K562 (cell line): ENCODE measurements around the gene SELENOI. TPM values are rescaled to one million over a fixed set of nuclear protein-coding genes. Genes with fewer than 3 reads are reported as not detected.

Experiments used
- DEAF1 ChIP-seq: fragments of 450-650 bp; formaldehyde crosslinking; IDR thresholded peaks from 2 replicates; pipeline ENCODE4 v1.4.0; 2020; ENCODE audit warnings: mild to moderate bottlenecking, moderate library complexity
- EWSR1 ChIP-seq: fragments of 450-650 bp; IDR thresholded peaks from 2 replicates; pipeline ENCODE4 v1.6.1; 2018; ENCODE audit warnings: borderline replicate concordance, mild to moderate bottlenecking, low read depth, moderate library complexity; ENCODE audit not compliant: partially characterized antibody
- KDM1A ChIP-seq, 2 experiments: fragments of 450-650 bp; IDR thresholded peaks; 2 replicates each; pipeline ENCODE4 v1.6.1; 2016; ENCODE audit warnings: mild to moderate bottlenecking in 2 of 2
- TEAD4 ChIP-seq, 2 experiments: sonication (generic) in 1 of 2; formaldehyde crosslinking in 1 of 2; IDR thresholded peaks; 2 replicates each; pipeline versions ENCODE4 v1.6.1 to v1.8.0; 2012 to 2022; ENCODE audit warnings: borderline replicate concordance in 1 of 2, inconsistent platforms in 1 of 2, low read length in 1 of 2, mild to moderate bottlenecking in 1 of 2, missing genetic modification reagents in 1 of 2
- TFAM ChIP-seq: fragments of 250-450 bp; sonication (Bioruptor Pico); conservative IDR thresholded peaks from 2 replicates; pipeline ENCODE4 v1.5.0; 2021; ENCODE audit warnings: mild to moderate bottlenecking, moderate library complexity
- ZNF197 ChIP-seq: fragments of 200-800 bp; sonication (Bioruptor generic); IDR thresholded peaks from 2 replicates; pipeline ENCODE4 v1.6.1; 2016; ENCODE audit warnings: low read depth, missing genetic modification characterization, missing compliant biosample characterization
- ZNF583 ChIP-seq: fragments of 250-450 bp; sonication (Bioruptor Pico); IDR thresholded peaks from 2 replicates; pipeline ENCODE4 v1.4.0; 2020
- ZNF717 ChIP-seq: fragments of 250-450 bp; sonication (Bioruptor Pico); IDR thresholded peaks from 2 replicates; pipeline ENCODE4 v1.5.0; 2021
- polyA plus RNA-seq, 8 experiments: library from polyadenylated mRNA; depleted of rRNA in 4 of 8; stranded (reverse) in 5 of 8; unstranded in 3 of 8; fragments of >200 nt; fragmentation: Nextera tagmentation in 2 of 8; fragmentation: Illumina TruSeq in 1 of 8; extraction: Ambion mirVana in 2 of 8; extraction: Trizol in 1 of 8; gene quantifications; 2 replicates each; pipeline versions ENCODE4 v1.2.1 to v1.2.3, GENCODE V29; 2011 to 2014; ENCODE audit warnings: inconsistent platforms in 1 of 8, missing spikeins in 1 of 8
- total RNA-seq, 7 experiments: library from RNA; depleted of rRNA in 6 of 7; stranded (reverse); fragments of >200 nt in 6 of 7; fragmentation: Illumina TruSeq in 2 of 7; extraction: Trizol in 2 of 7; gene quantifications; 2 replicates each; pipeline versions ENCODE4 v1.2.1 to v1.2.3, GENCODE V29; 2011 to 2021; ENCODE audit warnings: low replicate concordance in 1 of 7
- TF ChIP-seq, protein P1 (sequence below): fragments of 250-450 bp; sonication (Bioruptor Pico); IDR thresholded peaks from 2 replicates; pipeline ENCODE4 v1.5.0; 2021
- TF ChIP-seq, protein P2 (sequence below): fragments of 150-350 bp; IDR thresholded peaks from 2 replicates; pipeline ENCODE4 v1.6.1; 2014; ENCODE audit warnings: low read depth, mild to moderate bottlenecking, low read length, borderline replicate concordance
- TF ChIP-seq, protein P3 (sequence below): fragments of 450-650 bp; IDR thresholded peaks from 2 replicates; pipeline ENCODE4 v1.6.1; 2018; ENCODE audit not compliant: partially characterized antibody
- TF ChIP-seq, protein P4 (sequence below): fragments of 250-450 bp; sonication (Bioruptor Pico); IDR thresholded peaks from 2 replicates; pipeline ENCODE4 v1.4.0; 2020
- TF ChIP-seq, protein P5 (sequence below): fragments of 250-450 bp; sonication (Bioruptor Pico); IDR thresholded peaks from 2 replicates; pipeline ENCODE4 v1.8.0; 2021; ENCODE audit warnings: mild to moderate bottlenecking, moderate library complexity

The SELENOI gene
- total and polyA plus RNA-seq, 9 of the 15 experiments (the other 6 are each of a cell fraction or from before 2014, with no cell fraction given) = 9.6 to 46.9 (median 24.4) TPM

GRCh38 chr2:26396734-26397298 is 50.9 kb downstream of the SELENOI start (continued):
- TF ChIP-seq TEAD4 (IDR thresholded peaks at IDR 0.05; ENCODE audit: low read length) = peak; percentile 79
- no peak for TF ChIP-seq TEAD4 (CRISPR knock-in tag; IDR thresholded peaks at IDR 0.05; ENCODE audit: borderline replicate concordance)
- TF ChIP-seq, protein P1, sequence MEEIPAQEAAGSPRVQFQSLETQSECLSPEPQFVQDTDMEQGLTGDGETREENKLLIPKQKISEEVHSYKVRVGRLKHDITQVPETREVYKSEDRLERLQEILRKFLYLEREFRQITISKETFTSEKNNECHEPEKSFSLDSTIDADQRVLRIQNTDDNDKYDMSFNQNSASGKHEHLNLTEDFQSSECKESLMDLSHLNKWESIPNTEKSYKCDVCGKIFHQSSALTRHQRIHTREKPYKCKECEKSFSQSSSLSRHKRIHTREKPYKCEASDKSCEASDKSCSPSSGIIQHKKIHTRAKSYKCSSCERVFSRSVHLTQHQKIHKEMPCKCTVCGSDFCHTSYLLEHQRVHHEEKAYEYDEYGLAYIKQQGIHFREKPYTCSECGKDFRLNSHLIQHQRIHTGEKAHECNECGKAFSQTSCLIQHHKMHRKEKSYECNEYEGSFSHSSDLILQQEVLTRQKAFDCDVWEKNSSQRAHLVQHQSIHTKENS = no peak
- TF ChIP-seq DEAF1 (CRISPR knock-in tag) = no peak
- TF ChIP-seq ZNF717 (CRISPR knock-in tag) = no peak
- TF ChIP-seq ZNF583 (CRISPR knock-in tag) = no peak
- TF ChIP-seq, protein P2, sequence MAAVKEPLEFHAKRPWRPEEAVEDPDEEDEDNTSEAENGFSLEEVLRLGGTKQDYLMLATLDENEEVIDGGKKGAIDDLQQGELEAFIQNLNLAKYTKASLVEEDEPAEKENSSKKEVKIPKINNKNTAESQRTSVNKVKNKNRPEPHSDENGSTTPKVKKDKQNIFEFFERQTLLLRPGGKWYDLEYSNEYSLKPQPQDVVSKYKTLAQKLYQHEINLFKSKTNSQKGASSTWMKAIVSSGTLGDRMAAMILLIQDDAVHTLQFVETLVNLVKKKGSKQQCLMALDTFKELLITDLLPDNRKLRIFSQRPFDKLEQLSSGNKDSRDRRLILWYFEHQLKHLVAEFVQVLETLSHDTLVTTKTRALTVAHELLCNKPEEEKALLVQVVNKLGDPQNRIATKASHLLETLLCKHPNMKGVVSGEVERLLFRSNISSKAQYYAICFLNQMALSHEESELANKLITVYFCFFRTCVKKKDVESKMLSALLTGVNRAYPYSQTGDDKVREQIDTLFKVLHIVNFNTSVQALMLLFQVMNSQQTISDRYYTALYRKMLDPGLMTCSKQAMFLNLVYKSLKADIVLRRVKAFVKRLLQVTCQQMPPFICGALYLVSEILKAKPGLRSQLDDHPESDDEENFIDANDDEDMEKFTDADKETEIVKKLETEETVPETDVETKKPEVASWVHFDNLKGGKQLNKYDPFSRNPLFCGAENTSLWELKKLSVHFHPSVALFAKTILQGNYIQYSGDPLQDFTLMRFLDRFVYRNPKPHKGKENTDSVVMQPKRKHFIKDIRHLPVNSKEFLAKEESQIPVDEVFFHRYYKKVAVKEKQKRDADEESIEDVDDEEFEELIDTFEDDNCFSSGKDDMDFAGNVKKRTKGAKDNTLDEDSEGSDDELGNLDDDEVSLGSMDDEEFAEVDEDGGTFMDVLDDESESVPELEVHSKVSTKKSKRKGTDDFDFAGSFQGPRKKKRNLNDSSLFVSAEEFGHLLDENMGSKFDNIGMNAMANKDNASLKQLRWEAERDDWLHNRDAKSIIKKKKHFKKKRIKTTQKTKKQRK = no peak
- 0 out of 2 replicates have a peak, but pooled peaks have one; percentile 23 for TF ChIP-seq ZNF197 (CRISPR knock-in tag)
- peak; percentile 50 to 60; a peak in 2 of 4 replicates for TF ChIP-seq KDM1A (IDR thresholded peaks at IDR 0.05)
- TF ChIP-seq, protein P3, sequence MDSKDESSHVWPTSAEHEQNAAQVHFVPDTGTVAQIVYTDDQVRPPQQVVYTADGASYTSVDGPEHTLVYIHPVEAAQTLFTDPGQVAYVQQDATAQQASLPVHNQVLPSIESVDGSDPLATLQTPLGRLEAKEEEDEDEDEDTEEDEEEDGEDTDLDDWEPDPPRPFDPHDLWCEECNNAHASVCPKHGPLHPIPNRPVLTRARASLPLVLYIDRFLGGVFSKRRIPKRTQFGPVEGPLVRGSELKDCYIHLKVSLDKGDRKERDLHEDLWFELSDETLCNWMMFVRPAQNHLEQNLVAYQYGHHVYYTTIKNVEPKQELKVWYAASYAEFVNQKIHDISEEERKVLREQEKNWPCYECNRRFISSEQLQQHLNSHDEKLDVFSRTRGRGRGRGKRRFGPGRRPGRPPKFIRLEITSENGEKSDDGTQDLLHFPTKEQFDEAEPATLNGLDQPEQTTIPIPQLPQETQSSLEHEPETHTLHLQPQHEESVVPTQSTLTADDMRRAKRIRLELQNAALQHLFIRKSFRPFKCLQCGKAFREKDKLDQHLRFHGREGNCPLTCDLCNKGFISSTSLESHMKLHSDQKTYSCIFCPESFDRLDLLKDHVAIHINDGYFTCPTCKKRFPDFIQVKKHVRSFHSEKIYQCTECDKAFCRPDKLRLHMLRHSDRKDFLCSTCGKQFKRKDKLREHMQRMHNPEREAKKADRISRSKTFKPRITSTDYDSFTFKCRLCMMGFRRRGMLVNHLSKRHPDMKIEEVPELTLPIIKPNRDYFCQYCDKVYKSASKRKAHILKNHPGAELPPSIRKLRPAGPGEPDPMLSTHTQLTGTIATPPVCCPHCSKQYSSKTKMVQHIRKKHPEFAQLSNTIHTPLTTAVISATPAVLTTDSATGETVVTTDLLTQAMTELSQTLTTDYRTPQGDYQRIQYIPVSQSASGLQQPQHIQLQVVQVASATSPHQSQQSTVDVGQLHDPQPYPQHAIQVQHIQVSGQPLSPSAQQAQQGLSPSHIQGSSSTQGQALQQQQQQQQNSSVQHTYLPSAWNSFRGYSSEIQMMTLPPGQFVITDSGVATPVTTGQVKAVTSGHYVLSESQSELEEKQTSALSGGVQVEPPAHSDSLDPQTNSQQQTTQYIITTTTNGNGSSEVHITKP = peak; percentile 44
- TF ChIP-seq, protein P4, sequence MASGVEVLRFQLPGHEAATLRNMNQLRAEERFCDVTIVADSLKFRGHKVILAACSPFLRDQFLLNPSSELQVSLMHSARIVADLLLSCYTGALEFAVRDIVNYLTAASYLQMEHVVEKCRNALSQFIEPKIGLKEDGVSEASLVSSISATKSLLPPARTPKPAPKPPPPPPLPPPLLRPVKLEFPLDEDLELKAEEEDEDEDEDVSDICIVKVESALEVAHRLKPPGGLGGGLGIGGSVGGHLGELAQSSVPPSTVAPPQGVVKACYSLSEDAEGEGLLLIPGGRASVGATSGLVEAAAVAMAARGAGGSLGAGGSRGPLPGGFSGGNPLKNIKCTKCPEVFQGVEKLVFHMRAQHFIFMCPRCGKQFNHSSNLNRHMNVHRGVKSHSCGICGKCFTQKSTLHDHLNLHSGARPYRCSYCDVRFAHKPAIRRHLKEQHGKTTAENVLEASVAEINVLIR (CRISPR knock-in tag) = no peak
- TF ChIP-seq TFAM = no peak
- no peak for TF ChIP-seq EWSR1
- TF ChIP-seq, protein P5, sequence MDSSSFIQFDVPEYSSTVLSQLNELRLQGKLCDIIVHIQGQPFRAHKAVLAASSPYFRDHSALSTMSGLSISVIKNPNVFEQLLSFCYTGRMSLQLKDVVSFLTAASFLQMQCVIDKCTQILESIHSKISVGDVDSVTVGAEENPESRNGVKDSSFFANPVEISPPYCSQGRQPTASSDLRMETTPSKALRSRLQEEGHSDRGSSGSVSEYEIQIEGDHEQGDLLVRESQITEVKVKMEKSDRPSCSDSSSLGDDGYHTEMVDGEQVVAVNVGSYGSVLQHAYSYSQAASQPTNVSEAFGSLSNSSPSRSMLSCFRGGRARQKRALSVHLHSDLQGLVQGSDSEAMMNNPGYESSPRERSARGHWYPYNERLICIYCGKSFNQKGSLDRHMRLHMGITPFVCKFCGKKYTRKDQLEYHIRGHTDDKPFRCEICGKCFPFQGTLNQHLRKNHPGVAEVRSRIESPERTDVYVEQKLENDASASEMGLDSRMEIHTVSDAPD (CRISPR knock-in tag) = no peak
